CD14-positive monocyte (primary cell): ENCODE results near the gene PAM. TPM values are rescaled to one million over a fixed set of nuclear protein-coding genes. Genes with fewer than 3 reads are reported as not detected.

Experiments used
- DNase-seq, 3 donors: peaks; one replicate each; pipeline ENCODE4 v3.0.0-alpha.2; 2011 to 2022
- H2AFZ ChIP-seq: 2 replicates; pipeline ENCODE4 v1.6.0; 2012; ENCODE audit warnings: mild to moderate bottlenecking, low read depth, low read length, inconsistent platforms; ENCODE audit not compliant: insufficient read depth, poor library complexity, severe bottlenecking
- H3K27ac ChIP-seq, 2 donors: 1 replicate in 1 of 2; 2 replicates in 1 of 2; pipeline ENCODE4 v1.5.1; 2012 to 2013; ENCODE audit warnings: low read length in 2 of 2, control low read depth in 1 of 2, inconsistent platforms in 1 of 2, low read depth in 1 of 2, mild to moderate bottlenecking in 1 of 2
- H3K27me3 ChIP-seq, 2 donors: one replicate each; pipeline versions ENCODE4 v1.6.0 to v1.6.1; 2011 to 2013; ENCODE audit warnings: low read length in 2 of 2; ENCODE audit not compliant: control insufficient read depth in 2 of 2, insufficient read depth in 2 of 2
- H3K36me3 ChIP-seq, 2 donors: replicated peaks in 1 of 2; 1 replicate in 1 of 2; 2 replicates in 1 of 2; pipeline versions ENCODE4 v1.5.1 to v1.6.1; 2012 to 2013; ENCODE audit warnings: low read length in 2 of 2, control low read depth in 1 of 2, inconsistent platforms in 1 of 2, mild to moderate bottlenecking in 1 of 2; ENCODE audit not compliant: insufficient read depth in 2 of 2, control insufficient read depth in 1 of 2
- H3K4me1 ChIP-seq, 2 donors: 1 replicate in 1 of 2; 2 replicates in 1 of 2; pipeline versions ENCODE4 v1.5.1 to v1.6.1; 2012 to 2013; ENCODE audit warnings: low read length in 2 of 2, control low read depth in 1 of 2, inconsistent platforms in 1 of 2, mild to moderate bottlenecking in 1 of 2, moderate library complexity in 1 of 2; ENCODE audit not compliant: insufficient read depth in 2 of 2, control insufficient read depth in 1 of 2
- H3K4me2 ChIP-seq: replicated peaks from 2 replicates; pipeline ENCODE3; 2012; ENCODE audit warnings: low read length, moderate library complexity, mild to moderate bottlenecking; ENCODE audit not compliant: poor library complexity, severe bottlenecking; ENCODE audit errors: extremely low read depth
- H3K4me3 ChIP-seq, 3 experiments: fragments of 200-600 bp in 1 of 3; sonication (generic) in 1 of 3; replicated peaks in 1 of 3; 1 replicate in 2 of 3; 2 replicates in 1 of 3; pipeline ENCODE4 v1.5.1; 2011 to 2013; ENCODE audit warnings: low read length in 3 of 3, mild to moderate bottlenecking in 3 of 3, control low read depth in 2 of 3, low read depth in 2 of 3, inconsistent platforms in 1 of 3, moderate library complexity in 1 of 3
- H3K79me2 ChIP-seq: 2 replicates; pipeline ENCODE4 v1.6.0; 2012; ENCODE audit warnings: mild to moderate bottlenecking, control low read depth, inconsistent platforms, low read length, moderate library complexity; ENCODE audit not compliant: insufficient read depth
- H3K9ac ChIP-seq: 2 replicates; pipeline ENCODE4 v1.6.0; 2017; ENCODE audit warnings: low read length, mild to moderate bottlenecking; ENCODE audit not compliant: insufficient read depth, poor library complexity, severe bottlenecking
- H3K9me3 ChIP-seq, 2 donors: replicated peaks in 1 of 2; 1 replicate in 1 of 2; 2 replicates in 1 of 2; pipeline versions ENCODE4 v1.5.1 to v1.6.1; 2012 to 2013; ENCODE audit warnings: low read length in 2 of 2, control low read depth in 1 of 2; ENCODE audit not compliant: control insufficient read depth in 1 of 2, insufficient read depth in 1 of 2
- H4K20me1 ChIP-seq: 2 replicates; pipeline ENCODE4 v1.6.0; 2012; ENCODE audit warnings: mild to moderate bottlenecking, low read length, control low read depth, moderate library complexity; ENCODE audit not compliant: insufficient read depth
- H3K27ac Mint-ChIP-seq, 7 donors: one replicate each; pipeline ENCODE4 v1.8.0; 2020; ENCODE audit warnings: mild to moderate bottlenecking in 7 of 7, mixed read lengths in 7 of 7, moderate library complexity in 6 of 7, inconsistent platforms in 2 of 7
- H3K27me3 Mint-ChIP-seq, 3 donors: one replicate each; pipeline ENCODE4 v1.8.0; 2021 to 2022; ENCODE audit warnings: low read depth in 3 of 3, mild to moderate bottlenecking in 3 of 3, mixed read lengths in 3 of 3, moderate library complexity in 3 of 3, inconsistent platforms in 1 of 3
- H3K36me3 Mint-ChIP-seq, 2 donors: one replicate each; pipeline ENCODE4 v1.8.0; 2020; ENCODE audit warnings: mixed read lengths in 2 of 2, inconsistent platforms in 1 of 2, mild to moderate bottlenecking in 1 of 2
- H3K4me1 Mint-ChIP-seq: one replicate; pipeline ENCODE4 v1.8.0; 2020; ENCODE audit warnings: mild to moderate bottlenecking, mixed read lengths
- H3K4me3 Mint-ChIP-seq, 2 donors: one replicate each; pipeline ENCODE4 v1.8.0; 2020; ENCODE audit warnings: mild to moderate bottlenecking in 2 of 2, mixed read lengths in 2 of 2, moderate library complexity in 1 of 2
- H3K9me3 Mint-ChIP-seq, 7 donors: one replicate each; pipeline ENCODE4 v1.8.0; 2020 to 2022; ENCODE audit warnings: mixed read lengths in 7 of 7, mild to moderate bottlenecking in 6 of 7, moderate library complexity in 6 of 7, inconsistent platforms in 2 of 7
- WGBS: methylation state at CpG from one replicate; pipeline ENCODE4 v1.1.5; 2013; ENCODE audit warnings: missing lambda C conversion rate; ENCODE audit not compliant: insufficient coverage; 5-methylcytosine and 5-hydroxymethylcytosine counted together
- intact Hi-C, 2 donors: fragments of 100-400 bp; cut with micrococcal nuclease; formaldehyde crosslinking; loops; one replicate each; pipeline versions ENCODE4 v1.15.0 to v1.15.1; 2023
- polyA plus RNA-seq, 3 donors: library from polyadenylated mRNA; depleted of rRNA in 1 of 3; unstranded in 2 of 3; stranded (reverse) in 1 of 3; fragments of 300-500 nt in 2 of 3; fragments of >200 nt in 1 of 3; fragmentation: Illumina TruSeq in 2 of 3; gene quantifications; 1 replicate in 2 of 3; 2 replicates in 1 of 3; pipeline ENCODE4 v1.2.3, GENCODE V29; 2012 to 2021
- TF ChIP-seq, protein P1 (sequence below): fragments of 200-600 bp; IDR thresholded peaks from one replicate; pipeline ENCODE4 v1.8.0; 2022; ENCODE audit warnings: antibody characterized with exemption, mild to moderate bottlenecking

PAM gene
- polyA plus RNA-seq, 3 donors: 11.8 to 27.4 (median 12.8) TPM

- no peak overlapping the region for H3K27ac Mint-ChIP-seq
- Histone ChIP-seq H3K9ac (no peak overlapping the region), H3K4me1 (no peaks in the 10 kb centered on the region), H2AFZ (no peak overlapping the region), H3K9me3 (peaks cover 0 to 1% of the 10 kb centered on the region in 2 donors), H3K27me3 (no peaks in the 10 kb centered on the region), H3K4me3 (no peak overlapping the region), H4K20me1 (no peaks in the 10 kb centered on the region), H3K27ac (no peak overlapping the region), H3K79me2 (no peaks in the 10 kb centered on the region), H3K4me2 (no peak overlapping the region), H3K36me3 (no peaks in the 10 kb centered on the region)
- peaks cover 0 to 1% (median 0%) of the 10 kb centered on the region in 3 donors for H3K27me3 Mint-ChIP-seq
- WGBS: 100% methylated on average over 2 of the region's 2 CpGs
- H3K4me3 Mint-ChIP-seq: no peak overlapping the region
- peaks cover 8% of the 10 kb centered on the region for H3K4me1 Mint-ChIP-seq
- peaks cover 0 to 5% (median 2%) of the 10 kb centered on the region in 7 donors for H3K9me3 Mint-ChIP-seq
- peaks cover 3 to 7% of the 10 kb centered on the region in 2 donors for H3K36me3 Mint-ChIP-seq
- intact Hi-C loops: no loop called here
- TF ChIP-seq, protein P1, sequence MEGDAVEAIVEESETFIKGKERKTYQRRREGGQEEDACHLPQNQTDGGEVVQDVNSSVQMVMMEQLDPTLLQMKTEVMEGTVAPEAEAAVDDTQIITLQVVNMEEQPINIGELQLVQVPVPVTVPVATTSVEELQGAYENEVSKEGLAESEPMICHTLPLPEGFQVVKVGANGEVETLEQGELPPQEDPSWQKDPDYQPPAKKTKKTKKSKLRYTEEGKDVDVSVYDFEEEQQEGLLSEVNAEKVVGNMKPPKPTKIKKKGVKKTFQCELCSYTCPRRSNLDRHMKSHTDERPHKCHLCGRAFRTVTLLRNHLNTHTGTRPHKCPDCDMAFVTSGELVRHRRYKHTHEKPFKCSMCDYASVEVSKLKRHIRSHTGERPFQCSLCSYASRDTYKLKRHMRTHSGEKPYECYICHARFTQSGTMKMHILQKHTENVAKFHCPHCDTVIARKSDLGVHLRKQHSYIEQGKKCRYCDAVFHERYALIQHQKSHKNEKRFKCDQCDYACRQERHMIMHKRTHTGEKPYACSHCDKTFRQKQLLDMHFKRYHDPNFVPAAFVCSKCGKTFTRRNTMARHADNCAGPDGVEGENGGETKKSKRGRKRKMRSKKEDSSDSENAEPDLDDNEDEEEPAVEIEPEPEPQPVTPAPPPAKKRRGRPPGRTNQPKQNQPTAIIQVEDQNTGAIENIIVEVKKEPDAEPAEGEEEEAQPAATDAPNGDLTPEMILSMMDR: no peak
- DNase-seq: no peak
These were observed 33.7 kb downstream of the PAM start for GRCh38 chr5:102788788-102789187.

- H3K9me3 Mint-ChIP-seq: peaks cover 0 to 1% (median 0%) of the 10 kb centered on the region in 7 donors
- Histone ChIP-seq H3K27ac (no peak overlapping the region), H2AFZ (no peak overlapping the region), H3K27me3 (no peaks in the 10 kb centered on the region), H3K9ac (no peak overlapping the region), H3K4me2 (no peak overlapping the region), H3K36me3 (no peaks in the 10 kb centered on the region), H3K9me3 (no peaks in the 10 kb centered on the region), H3K4me3 (no peak overlapping the region), H3K79me2 (no peaks in the 10 kb centered on the region), H4K20me1 (no peaks in the 10 kb centered on the region), H3K4me1 (no peaks in the 10 kb centered on the region)
- no peak for DNase-seq
- peaks cover 0 to 3% of the 10 kb centered on the region in 2 donors for H3K36me3 Mint-ChIP-seq
- no peak overlapping the region for H3K4me3 Mint-ChIP-seq
- WGBS: 100% methylated on average over 2 of the region's 4 CpGs
- TF ChIP-seq, protein P1: no peak
- H3K27ac Mint-ChIP-seq: no peak overlapping the region
- H3K4me1 Mint-ChIP-seq: peaks cover 8% of the 10 kb centered on the region
- intact Hi-C loops: no loop called here
- H3K27me3 Mint-ChIP-seq: peaks cover 0 to 3% (median 0%) of the 10 kb centered on the region in 3 donors
These were observed 34.4 kb downstream of the PAM start for GRCh38 chr5:102789469-102789868.
